Activated CD4-positive, alpha-beta T cell treated with anti-CD3 and anti-CD28 coated beads, Interleukin-2, Interleukin-4, amounts not matched to agents 100 ng/mL and 50 ng/mL, durations not matched to agents 16 hours and 8 hours (primary cell): Measurements from ENCODE around the gene MYO3B.
"Not testable (repeated sequence)": the region's sequence is repeated elsewhere in the genome, so short reads cannot be mapped to it uniquely, and the experiment has no call there.

Source experiments
- DNase-seq: peaks from one replicate; pipeline ENCODE4 v3.0.0-alpha.2; 2020; ENCODE audit warnings: low spot score

MYO3B gene

DNA sequence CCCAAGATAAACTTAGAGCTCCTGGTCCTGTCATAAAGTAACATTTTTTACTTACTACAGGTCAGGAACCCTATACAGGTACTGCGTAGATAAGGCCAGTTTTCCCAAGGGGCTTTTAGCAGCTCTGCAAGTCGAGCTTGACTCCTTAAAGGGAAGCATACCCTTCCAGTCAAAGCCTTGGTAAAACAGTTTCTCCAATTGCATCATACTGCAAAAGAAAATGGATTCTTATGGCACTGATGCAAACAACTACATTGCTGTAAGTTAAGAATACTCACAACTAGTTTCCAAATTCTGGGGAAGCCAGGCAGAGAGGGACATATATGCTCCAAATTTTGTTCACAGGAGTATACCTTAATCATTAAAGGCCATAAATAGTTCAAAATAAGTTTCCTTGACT, 31.0 kb downstream of the MYO3B start:
- DNase-seq: no peak

DNA sequence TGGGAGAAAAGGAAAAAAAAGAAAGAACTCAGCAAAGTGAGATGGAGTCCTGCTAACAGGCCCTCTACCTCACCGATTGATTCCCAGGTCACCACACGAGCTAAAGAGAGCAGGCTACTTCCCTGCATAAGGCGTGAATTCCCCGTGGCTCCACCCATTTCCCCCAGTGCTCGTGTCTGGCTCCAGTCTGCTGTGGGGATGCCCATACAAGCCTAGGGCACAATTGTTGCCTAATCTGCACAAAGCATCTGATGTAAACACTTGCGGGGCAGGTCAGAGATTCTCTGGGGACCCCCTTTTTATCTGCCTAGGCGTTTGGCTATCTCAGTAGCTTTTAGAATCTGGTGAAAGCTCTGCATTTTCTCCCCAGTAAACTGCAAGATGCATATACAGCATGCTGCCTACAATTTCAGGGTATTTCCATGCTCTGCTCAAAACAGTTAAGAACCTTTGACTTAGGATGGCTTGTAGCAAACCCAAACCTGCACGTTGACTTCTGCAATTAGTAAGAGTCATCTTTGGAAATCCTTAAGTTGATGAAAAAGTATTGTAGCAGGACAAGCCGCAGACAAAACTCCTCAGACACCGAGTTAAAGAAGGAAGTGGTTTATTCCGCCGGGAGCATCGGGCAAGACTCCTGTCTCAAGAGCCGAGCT, 34.8 kb downstream of the MYO3B start:
- DNase-seq: no peak

DNA sequence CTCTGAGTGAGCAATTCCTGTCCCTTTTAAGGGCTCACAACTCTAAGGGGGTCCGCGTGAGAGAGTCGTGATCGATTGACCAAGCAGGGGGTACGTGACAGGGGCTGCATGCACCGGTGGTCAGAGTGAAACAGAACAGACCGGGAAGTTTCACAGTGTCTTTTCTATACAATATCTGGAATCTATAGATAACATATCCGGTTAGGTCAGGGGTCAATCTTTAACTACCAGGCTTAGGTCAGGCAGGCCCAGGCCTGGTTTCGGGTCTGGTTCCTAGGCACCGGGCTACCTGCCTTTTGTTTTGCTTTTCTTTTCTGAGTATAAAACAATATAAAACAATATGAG, 35.3 kb downstream of the MYO3B start:
- DNase-seq: not testable (repeated sequence)

DNA sequence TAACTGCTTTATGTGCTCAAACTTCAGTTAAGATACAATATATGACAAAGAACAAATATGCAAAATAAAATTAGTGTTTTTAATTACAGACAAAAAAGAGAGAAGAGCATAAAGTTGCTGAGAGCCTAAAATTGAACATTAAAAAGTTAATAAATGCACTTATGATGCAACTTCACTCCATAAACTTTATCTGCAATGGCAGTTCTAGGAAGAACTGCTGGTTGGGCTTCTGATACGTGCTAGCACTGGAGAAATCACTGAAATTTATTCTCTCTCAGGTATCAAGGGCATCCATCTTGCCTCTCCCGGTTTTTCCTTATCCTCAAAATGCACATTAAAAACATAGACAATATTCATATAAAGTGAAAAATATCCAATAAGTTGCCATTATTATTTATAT, 35.7 kb downstream of the MYO3B start:
- no peak for DNase-seq

DNA sequence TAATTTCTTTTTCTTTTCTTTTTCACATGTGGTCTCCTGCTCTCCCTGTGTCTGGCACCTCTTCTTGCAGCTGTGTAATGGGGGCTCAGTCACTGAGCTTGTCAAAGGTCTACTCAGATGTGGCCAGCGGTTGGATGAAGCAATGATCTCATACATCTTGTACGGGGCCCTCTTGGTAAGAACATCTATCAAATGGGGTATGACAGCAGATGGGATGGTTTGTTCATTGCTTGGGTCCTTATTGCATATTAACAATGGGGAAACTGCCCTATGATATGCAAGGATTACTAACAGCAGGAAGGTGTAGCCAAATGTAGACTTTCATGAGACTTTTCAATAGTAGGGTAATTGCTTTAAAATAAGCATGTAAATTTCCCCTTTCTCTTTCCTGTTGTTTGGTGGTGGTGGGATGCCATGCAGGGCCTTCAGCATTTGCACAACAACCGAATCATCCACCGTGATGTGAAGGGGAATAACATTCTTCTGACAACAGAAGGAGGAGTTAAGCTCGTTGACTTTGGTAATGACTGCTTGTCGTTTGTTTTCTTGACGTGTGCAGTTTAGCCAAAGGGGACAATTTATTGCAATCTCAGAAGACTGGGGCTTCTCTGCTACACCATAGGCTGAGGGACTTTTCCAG, 36.5 kb downstream of the MYO3B start:
- DNase-seq: no peak

DNA sequence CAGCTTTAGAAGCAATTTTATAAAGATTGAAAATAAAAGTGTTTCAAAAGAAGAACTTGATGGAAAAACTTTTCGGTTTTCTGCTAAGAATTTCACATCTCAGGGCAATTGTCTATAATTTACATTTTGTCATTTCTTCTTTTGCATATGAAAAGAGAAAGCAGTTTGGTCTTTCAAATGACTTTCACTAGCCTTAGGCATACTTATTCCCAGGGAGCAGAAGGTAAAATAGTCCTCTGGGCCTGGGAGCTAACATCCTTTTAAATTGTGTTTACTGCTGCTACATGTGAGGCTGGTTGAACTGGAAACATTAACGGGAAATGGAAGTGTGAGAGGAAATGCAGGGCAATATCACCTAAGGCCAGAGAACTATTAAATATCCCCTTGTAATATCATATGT, 37.1 kb downstream of the MYO3B start:
- DNase-seq: no peak

DNA sequence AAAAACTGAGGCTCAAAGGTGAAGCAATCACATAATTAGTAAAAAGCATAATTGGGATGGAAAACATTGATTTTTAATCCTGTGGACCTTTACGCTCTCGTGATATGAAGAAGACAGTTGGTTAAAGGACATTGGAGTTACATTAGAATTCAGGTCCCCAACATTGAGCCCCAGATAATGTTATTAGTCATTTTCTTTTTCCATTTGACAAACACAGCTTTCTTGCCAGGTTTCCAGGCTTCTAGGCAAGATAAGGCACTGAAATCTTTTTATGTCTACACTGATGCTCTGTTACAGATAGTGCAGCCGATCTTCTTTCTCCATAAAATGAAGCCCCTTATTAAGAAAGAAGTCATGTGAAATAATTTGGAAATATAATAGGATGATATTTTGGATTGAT, 38.5 kb downstream of the MYO3B start:
- DNase-seq: no peak

DNA sequence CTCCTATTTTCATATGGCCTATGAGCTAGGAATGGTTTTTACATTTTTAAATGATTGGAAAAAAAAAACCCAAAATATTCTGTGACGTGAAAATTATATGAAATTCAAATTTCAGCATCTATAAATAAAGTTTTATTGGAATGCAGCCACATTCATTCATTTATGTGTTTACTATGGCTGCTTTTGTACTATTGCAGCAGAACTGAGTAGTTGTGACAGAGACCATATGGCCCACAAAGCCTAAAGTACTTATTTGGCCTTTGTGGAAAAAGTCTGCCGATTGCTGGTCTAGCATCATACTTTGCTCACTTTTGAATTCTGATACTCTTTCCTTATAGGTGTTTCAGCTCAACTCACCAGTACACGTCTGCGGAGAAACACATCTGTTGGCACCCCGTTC, 39.0 kb downstream of the MYO3B start:
- DNase-seq: no peak

DNA sequence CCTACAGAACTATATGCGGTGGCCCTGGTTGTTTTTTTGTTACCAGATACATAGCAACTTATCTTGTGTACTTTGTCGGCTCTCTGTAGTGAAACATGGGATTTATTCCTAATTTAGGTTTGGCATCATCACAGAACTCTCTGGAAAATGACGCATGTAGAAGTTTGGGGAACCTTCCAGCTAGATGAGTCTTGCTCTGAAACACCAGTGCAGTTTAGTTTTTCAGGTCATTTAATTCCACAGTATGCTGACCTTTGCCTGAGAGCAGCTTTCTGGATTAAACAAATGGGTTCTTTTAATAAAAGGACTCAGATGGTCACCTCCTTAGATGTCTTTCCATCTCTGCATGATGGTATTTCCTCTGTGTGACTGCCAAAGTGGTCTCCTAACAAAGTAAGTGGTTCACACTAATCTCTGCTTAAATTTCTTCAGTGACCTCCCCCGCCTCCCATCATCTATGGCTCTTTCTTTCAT, 39.9 kb downstream of the MYO3B start:
- DNase-seq: no peak

DNA sequence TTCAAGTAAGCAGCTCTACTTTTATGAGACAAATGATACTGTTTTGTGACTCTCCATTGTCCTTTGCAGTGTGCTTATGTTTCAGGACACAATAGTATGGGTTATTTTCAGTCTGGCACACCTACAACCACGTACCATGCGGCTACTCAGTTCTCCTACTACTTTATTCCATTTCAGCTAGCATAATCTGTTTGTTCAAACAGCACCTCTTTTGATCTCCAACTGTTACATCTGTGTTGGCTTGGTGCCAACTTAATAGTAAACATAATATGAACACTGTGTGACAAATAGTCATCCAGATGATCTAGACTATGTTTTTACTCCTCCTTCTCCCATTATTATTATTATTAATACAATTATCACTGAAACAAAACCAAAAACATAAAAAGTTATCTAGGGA, 40.5 kb downstream of the MYO3B start:
- DNase-seq: no peak

DNA sequence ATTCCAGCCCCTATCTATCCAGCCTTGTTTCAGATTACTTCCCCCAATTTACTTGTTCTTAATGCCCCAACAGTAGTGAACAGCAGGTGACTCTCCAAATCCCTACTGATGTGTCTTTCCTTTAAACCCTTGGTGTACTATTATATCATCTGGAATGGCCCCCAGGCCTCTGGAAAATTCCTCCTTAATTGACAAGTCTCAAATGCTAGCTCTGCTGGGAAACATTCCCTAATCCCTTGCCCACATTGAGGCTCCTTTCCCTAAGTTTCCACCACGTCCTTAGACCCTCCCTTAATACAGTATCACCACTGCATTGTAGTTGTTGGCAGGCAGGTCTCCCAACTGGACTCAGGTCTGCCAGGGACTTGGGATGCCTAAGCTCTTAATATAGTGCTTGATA, 41.0 kb downstream of the MYO3B start:
- no peak for DNase-seq

DNA sequence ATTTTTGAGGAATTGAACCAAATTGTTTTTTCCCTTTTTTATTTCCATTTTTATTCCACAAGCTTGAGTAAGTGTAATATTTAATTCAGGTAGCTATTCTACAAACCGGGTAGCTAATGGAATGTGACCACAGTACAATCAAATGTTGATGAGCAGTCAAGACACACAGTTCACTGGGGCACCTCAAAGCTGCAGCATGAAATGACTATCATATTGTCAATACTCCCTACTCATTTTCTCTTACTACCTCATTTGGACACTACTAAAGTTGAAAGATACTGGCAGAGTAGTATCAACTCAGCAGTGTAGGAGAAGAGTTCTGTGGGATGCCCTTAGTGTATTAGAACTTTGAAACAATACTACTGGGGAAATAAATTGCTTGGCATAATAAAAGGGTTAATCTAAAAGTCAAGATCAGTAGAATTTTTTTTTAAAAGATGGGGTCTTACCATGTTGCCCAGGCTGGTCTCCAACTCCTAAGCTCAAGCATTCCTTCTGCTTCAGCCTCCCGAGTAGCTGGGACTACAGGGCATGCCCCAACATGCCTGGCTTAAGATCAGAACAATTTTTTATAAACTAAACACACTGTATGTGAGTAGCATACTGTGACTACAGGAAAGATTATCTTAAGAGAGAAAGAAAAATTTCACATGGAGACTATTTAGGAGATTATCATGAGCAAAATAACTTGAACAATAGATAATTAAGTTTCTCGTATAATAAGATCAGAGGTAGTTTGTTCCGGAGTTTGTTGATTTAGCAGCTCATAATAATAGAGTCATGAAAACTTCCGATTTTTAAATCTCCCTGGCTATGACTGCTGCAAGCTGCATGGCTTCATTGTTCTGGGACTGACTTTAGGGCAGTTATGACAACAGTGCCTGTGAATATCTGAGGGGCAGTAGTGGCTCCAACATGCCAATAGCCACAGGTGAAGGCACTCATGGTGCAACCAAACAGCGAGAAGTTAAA, 43.7 kb downstream of the MYO3B start:
- DNase-seq: no peak

DNA sequence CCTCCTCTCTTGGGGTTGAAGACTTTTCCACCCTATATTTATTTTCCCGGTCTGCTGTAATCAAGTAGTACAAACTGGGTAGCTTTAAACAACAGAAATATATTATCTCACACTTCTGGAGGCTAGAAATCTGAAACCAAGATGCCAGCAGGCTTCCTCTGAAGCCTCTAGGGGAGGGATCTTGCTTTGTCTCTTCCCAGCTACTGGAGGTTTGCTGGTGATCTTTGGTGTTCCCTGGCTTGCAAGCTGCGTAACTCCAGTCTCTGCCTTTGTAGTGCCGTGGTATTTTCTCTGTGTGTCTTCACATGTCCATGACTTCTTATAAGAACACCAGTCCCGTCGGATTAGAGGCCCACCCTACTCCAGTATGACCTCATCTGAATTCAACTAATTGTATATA, 44.4 kb downstream of the MYO3B start:
- no peak for DNase-seq

DNA sequence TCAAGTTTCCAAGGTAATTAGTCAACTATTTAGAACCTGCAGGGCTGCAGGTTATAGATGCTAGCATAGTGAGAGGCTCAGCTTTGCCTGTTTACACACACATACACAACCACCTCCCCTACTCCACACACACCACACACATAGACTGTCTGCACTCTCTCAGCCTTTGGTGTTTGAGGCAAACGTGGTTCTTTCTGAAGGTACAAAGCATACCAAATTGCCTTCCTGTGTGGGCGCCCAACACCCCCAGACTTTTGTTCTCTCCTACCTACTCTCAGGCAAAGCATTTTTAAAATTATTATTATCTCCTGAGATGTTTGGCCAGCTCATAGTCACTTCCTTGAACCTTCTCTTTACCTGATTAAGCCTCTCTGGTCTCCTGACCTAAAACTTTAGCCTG, 44.9 kb downstream of the MYO3B start:
- no peak for DNase-seq

DNA sequence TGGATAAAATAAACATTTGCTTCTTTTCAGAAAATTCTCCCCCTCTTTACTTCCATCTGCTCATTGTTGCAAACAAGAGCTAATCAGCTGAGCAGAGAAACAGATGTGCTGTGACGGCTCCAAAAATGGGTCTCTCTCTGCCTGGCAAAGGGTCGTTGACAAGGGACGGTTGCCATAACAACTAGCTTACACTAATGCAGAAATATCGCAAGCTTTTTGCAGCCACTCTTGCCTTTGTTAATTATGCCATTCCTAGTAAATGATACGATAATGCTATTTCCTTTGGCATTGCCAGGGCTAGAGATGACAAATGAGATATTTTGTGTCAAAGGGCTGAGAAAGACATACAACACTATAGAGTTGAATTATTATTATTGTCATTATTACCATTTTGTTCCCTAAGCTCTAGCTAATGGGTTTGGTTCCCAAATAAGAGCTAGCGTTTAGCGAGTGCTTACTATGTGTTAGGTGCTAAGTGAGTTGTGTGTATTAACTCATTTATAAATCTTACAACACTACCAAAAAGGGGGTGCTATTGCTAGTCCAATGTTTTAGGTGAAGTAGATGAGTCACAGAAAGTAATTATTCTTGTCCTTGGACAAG, 46.8 kb downstream of the MYO3B start:
- no peak for DNase-seq

DNA sequence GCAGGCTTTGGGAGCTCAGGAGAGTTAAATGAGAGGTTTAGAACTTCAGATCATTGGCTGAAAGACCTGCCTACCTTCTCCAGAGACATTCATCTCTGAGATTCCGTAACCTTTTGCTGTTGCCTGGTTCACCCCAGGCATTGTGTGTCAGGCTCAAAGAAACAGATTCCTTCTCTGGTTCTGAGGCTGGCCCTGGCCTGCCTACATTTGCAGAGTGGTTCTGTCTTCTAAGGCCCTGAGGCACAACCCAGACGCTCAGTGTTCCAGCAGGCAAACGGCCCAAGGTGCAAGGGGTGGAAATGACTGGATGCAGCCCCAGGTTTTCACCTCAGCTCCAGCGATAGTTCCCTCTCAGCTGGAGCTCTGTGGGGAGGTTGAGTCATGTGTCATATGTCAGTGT, 48.3 kb downstream of the MYO3B start:
- no peak for DNase-seq

DNA sequence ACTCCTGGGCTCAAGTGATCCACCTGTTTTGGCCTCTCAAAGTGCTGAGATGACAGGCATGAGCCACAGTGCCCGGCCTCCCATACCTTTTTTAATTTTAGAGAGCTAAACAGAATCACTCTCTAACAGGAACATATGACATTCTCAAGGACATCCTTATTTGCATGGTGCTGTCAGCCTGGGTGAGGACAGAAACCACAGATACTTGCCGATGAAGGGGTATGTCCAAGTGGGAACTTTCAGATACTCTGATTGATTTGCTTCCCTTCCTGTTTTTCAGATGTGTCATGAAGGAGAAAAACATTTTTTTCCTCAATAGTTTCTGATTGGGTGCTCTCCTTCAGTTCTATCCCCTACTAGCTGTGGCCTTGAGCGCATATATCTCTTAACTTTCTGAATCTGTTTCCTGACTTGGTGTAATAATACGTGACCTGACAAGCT, 49.6 kb downstream of the MYO3B start:
- no peak for DNase-seq

DNA sequence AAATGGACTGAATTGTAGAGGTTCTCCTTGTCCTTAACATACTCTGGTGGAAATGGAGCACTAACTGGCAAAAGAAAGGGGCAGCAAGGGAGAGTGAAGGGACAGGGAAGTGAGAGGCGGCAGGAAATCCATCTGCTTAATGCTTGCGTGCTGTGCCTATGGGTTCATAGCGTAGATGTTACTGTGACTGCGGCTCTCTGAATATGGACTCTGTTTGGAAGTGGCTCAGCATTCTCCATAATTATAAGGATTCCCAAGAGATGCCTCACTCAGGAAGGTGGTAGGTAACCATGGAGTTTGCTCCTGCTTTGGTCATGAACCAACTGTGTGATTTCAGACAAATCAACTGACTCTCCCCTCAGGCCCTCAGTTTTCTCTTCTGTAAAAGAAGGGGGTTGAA, 50.0 kb downstream of the MYO3B start:
- no peak for DNase-seq

DNA sequence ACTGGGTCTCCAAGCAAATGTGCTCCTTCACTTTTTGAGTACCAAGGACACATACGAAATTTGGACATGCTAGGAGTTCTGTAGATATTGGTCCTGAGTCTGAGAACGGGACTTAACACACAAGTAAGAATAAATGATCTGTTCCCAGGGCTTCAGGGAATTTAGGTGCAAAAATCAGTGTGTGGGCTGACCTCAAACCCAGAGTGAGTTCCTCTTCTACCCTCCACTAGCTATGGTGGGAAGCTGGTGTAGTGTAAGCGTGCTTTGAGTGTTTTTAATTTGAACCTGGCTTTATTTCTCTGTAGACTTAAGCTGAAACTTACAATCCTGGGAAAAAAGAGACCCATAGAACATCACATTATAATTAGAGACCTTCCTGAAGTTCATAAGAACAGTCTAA, 50.5 kb downstream of the MYO3B start:
- no peak for DNase-seq

DNA sequence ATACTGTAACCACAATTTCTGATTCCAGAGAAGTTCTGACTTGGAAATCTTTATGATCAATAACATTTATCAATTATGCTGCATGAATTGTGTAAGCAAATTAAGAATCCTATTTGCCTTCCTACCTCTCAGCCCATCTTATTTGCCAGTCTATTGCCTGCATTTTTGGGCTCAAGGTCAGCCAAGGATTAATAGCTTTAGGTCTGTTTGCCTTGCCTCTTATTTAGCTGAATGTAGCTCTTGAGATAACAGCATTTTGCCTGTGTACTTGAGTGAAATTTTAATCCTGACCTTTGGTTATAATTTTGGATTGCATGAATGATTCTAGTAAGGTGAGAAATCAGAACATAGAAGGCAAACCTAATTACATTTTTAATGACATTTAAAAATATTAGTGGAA, 51.2 kb downstream of the MYO3B start:
- no peak for DNase-seq

DNA sequence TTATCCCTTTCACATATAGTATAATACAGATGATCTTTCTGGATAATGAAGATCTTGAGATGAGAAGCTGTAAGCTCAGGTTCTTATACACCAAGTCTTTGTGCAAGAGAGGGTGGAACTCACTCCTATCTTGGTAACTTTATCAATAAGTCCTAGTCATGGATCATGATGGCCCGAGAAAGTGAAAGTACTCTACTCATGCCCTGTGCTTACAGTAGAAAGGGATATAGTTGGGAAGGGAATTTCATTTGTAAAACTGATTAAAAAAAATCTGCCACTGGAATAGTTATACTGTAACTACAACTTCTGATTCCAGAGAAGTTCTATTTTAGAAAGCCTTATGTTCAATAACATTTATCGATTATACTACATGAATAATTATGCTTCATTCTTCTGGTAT, 51.8 kb downstream of the MYO3B start:
- DNase-seq: no peak

DNA sequence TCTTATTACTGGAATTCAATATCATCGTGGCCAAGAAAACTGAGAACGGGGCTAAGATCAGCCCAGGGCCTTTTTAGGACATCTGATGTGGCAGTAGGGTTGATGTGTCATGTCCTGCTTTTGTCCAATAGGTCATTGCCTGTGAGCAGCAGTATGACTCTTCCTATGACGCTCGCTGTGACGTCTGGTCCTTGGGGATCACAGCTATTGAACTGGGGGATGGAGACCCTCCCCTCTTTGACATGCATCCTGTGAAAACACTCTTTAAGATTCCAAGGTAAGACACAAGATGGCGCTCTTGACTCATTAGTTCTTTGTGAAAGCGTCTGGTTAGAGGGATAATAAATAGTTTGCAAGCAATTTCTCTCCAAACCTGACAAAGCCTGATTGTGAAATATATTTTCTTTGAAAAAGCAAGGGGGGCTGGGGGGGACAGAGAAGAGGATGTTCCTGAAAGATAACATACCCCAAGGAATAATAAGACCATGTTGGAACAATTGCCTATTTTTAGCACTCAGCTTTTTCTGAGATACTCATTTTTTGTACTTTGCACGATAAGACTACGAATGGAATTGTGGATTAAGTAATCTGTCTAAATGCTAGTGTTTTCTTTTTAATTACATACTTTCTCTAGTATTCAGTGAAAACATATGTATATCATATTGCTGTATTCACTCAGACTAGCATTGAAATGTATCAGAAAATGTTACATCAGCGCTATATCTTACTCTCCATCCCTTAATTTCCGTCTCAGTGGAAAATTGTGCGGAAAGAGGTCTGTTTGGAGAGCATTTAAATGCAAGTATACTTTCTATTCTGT, 58.1 kb downstream of the MYO3B start:
- peak; percentile 50 for DNase-seq
